Ishikawa (cell line): Measurements from ENCODE around the gene LAMC1.

Experiments used
- CEBPB ChIP-seq: IDR thresholded peaks from 2 replicates; pipeline ENCODE4 v1.6.1; 2012
- CREB1 ChIP-seq: IDR thresholded peaks from 2 replicates; pipeline ENCODE4 v1.6.1; 2012; ENCODE audit warnings: low read depth
- EGR1 ChIP-seq: IDR thresholded peaks from 2 replicates; pipeline ENCODE4 v1.6.1; 2012
- EP300 ChIP-seq: IDR thresholded peaks from 2 replicates; pipeline ENCODE4 v1.6.1; 2012; ENCODE audit warnings: borderline replicate concordance
- FOXM1 ChIP-seq: IDR thresholded peaks from 2 replicates; pipeline ENCODE4 v1.6.1; 2012; ENCODE audit warnings: low read depth, borderline replicate concordance
- MAX ChIP-seq: IDR thresholded peaks from 2 replicates; pipeline ENCODE4 v1.6.1; 2012
- NFIC ChIP-seq: IDR thresholded peaks from 2 replicates; pipeline ENCODE4 v1.6.1; 2012
- RAD21 ChIP-seq: IDR thresholded peaks from 2 replicates; pipeline ENCODE4 v1.6.1; 2012; ENCODE audit warnings: low read depth
- REST ChIP-seq: IDR thresholded peaks from 2 replicates; pipeline ENCODE4 v1.6.1; 2012; ENCODE audit warnings: low read depth, mild to moderate bottlenecking
- TAF1 ChIP-seq: IDR thresholded peaks from 2 replicates; pipeline ENCODE4 v1.6.1; 2012; ENCODE audit warnings: low read depth, mild to moderate bottlenecking
- TCF12 ChIP-seq: IDR thresholded peaks from 2 replicates; pipeline ENCODE4 v1.6.1; 2012; ENCODE audit warnings: low read depth
- TEAD4 ChIP-seq: IDR thresholded peaks from 2 replicates; pipeline ENCODE4 v1.6.1; 2012
- USF1 ChIP-seq: IDR thresholded peaks from 2 replicates; pipeline ENCODE4 v1.6.1; 2012
- YY1 ChIP-seq: IDR thresholded peaks from 2 replicates; pipeline ENCODE4 v1.6.1; 2012; ENCODE audit warnings: low read depth
- ZBTB7A ChIP-seq: IDR thresholded peaks from 2 replicates; pipeline ENCODE4 v1.6.1; 2012; ENCODE audit warnings: low read depth

The LAMC1 gene

GRCh38 chr1:183003203-183003602, 20.0 kb upstream of the LAMC1 start:
- TF ChIP-seq TCF12 (no peak), EGR1 (no peak)

GRCh38 chr1:183004141-183004540, 19.1 kb upstream of the LAMC1 start:
- TF ChIP-seq CEBPB (no peak), FOXM1 (no peak), MAX (no peak), CREB1 (no peak), USF1 (no peak), EP300 (no peak), ZBTB7A (no peak), NFIC (no peak), RAD21 (no peak), TCF12 (no peak), YY1 (no peak), TAF1 (no peak), REST (no peak), TEAD4 (no peak), EGR1 (no peak)

- TF ChIP-seq EGR1: no peak
- no peak for TF ChIP-seq TAF1
- TF ChIP-seq TEAD4: no peak
- TF ChIP-seq MAX: no peak
- no peak for TF ChIP-seq NFIC
- no peak for TF ChIP-seq EP300
- TF ChIP-seq TCF12: no peak
- no peak for TF ChIP-seq REST
- TF ChIP-seq ZBTB7A: no peak
- no peak for TF ChIP-seq RAD21
- no peak for TF ChIP-seq FOXM1
- TF ChIP-seq CREB1: no peak
- TF ChIP-seq USF1: no peak
- TF ChIP-seq CEBPB: no peak
- TF ChIP-seq YY1: no peak
Measured at GRCh38 chr1:183011859-183012258, 11.4 kb upstream of the LAMC1 start.

GRCh38 chr1:183012301-183012994, 10.8 kb upstream of the LAMC1 start:
- TF ChIP-seq RAD21 (no peak), EGR1 (no peak), EP300 (no peak), TCF12 (no peak), REST (no peak), NFIC (no peak), TEAD4 (no peak), MAX (no peak), CREB1 (no peak), YY1 (no peak)
